ENCODE measurements around the gene NFIA. TPM values are rescaled to one million over a fixed set of nuclear protein-coding genes. Genes with fewer than 3 reads are reported as not detected.

The NFIA gene
- total and polyA plus RNA-seq, 10 of the 15 experiments (the other 5 are each of a cell fraction or from before 2014, with no cell fraction given), result 0.10 to 0.16 TPM; not detected in 8

DNA sequence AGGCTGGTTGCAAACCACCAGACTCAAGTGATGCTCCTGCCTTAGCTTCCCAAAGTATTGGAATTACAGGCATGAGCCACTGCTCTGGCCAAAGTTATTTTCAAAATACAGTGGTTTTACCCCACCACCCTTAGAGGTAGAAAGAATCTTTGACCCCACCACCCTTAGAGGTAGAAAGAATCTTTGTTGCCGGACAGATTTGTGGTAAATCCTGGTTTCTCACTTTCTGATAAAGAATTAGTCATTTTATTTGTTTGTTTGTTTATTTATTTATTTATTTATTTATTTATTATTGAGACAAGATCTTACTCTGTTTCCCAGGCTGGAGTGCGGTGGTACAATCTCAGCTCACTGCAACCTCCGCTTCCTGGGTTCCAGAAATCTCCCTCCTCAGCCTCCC, 55.9 kb downstream of the NFIA start:
- ChIA-PET POLR2A (no interaction called here), RAD21 (ENCODE audit: unreplicated experiment) (no interaction called here), SMC1A (ENCODE audit: uncharacterized antibody, unreplicated experiment) (no interaction called here), CTCF (no interaction called here)
- BruUV-seq (replicated peaks), result no TSS peak
- Histone ChIP-seq H3K9me3 (replicated peaks; ENCODE audit: control insufficient read depth, insufficient read depth, low read length) (no peaks in the 10 kb centered on the region), H3K27ac (ENCODE audit: control insufficient read depth, insufficient read depth) (no peak overlapping the region), H3K27me3 (replicated peaks in 1 of 2; ENCODE audit: control insufficient read depth in 2 of 2, insufficient read depth in 2 of 2, low read length in 1 of 2) (peaks cover 0 to 2% of the 10 kb centered on the region in 2 experiments; a peak in 2 of 4 replicates), H3K79me2 (ENCODE audit: control insufficient read depth, insufficient read depth, low read length) (no peaks in the 10 kb centered on the region), H4K20me1 (ENCODE audit: control insufficient read depth, insufficient read depth) (no peaks in the 10 kb centered on the region), H3K4me3 (no peak overlapping the region), H3K4me2 (ENCODE audit: control insufficient read depth, insufficient read depth) (no peak overlapping the region), H3K4me1 (ENCODE audit: control insufficient read depth, insufficient read depth, low read length) (no peaks in the 10 kb centered on the region), H3K36me3 (ENCODE audit: control insufficient read depth in 2 of 2, insufficient read depth in 2 of 2, low read length in 1 of 2) (no peaks in the 10 kb centered on the region), H3K9ac (ENCODE audit: control insufficient read depth, insufficient read depth, low read length) (no peak overlapping the region), H2AFZ (ENCODE audit: control insufficient read depth, low read depth, low read length) (no peak overlapping the region)
- TF ChIP-seq KDM1A (IDR thresholded peaks at IDR 0.05; ENCODE audit: borderline replicate concordance) (no peak), WRNIP1 (IDR thresholded peaks at IDR 0.05; ENCODE audit: borderline replicate concordance, low read depth, low read length) (no peak), EED (IDR thresholded peaks at IDR 0.05; ENCODE audit: low read depth) (no peak), CHD2 (IDR thresholded peaks at IDR 0.05; ENCODE audit: borderline replicate concordance, low read depth, low read length) (no peak), SMARCA5 (IDR thresholded peaks at IDR 0.05) (no peak), ZNF274 (IDR thresholded peaks at IDR 0.05; ENCODE audit: insufficient read depth, insufficient read length) (no peak), BMI1 (IDR thresholded peaks at IDR 0.05; ENCODE audit: borderline replicate concordance) (no peak), E2F4 (IDR thresholded peaks at IDR 0.05; ENCODE audit: low read depth, low read length) (no peak), NR2C1 (IDR thresholded peaks at IDR 0.05) (no peak), ZNF217 (IDR thresholded peaks at IDR 0.05) (no peak), YBX1 (IDR thresholded peaks at IDR 0.05) (no peak), SRF (IDR thresholded peaks at IDR 0.05; ENCODE audit: low read depth in 2 of 2, low read length in 2 of 2) (no peak), CHD4 (IDR thresholded peaks at IDR 0.05) (no peak), HCFC1 (IDR thresholded peaks at IDR 0.05; ENCODE audit: low read length) (no peak), ZNF24 (IDR thresholded peaks at IDR 0.05) (no peak), RELA (IDR thresholded peaks at IDR 0.05; ENCODE audit: borderline replicate concordance, partially characterized antibody) (no peak), RCOR1 (conservative IDR thresholded peaks at IDR 0.05; ENCODE audit: low read depth, low read length) (no peak), RFX5 (IDR thresholded peaks at IDR 0.05; ENCODE audit: low read depth, low read length) (no peak)
- FAIRE-seq (no peak), ATAC-seq (no peak), DNase-seq (ENCODE audit: low read depth, low spot score) (no peak)
- intact Hi-C loops (cut with micrococcal nuclease; ENCODE audit: unreplicated experiment), result no loop called here
- WGBS (ENCODE audit: insufficient coverage, insufficient replicate concordance, low lambda C conversion rate, missing lambda C conversion rate), result 89% methylated on average over 3 of the region's 3 CpGs
- in situ Hi-C loops (cut with MboI), result no loop called here

Data from GM12878 (cell line).